Non-pigmented ciliary epithelial cell (primary cell): ENCODE measurements around the gene EXT2.

ENCODE experiments used
- DNase-seq: peaks from one replicate; pipeline ENCODE4 v3.0.0-alpha.2; 2010; ENCODE audit warnings: low read depth

EXT2 gene

DNA sequence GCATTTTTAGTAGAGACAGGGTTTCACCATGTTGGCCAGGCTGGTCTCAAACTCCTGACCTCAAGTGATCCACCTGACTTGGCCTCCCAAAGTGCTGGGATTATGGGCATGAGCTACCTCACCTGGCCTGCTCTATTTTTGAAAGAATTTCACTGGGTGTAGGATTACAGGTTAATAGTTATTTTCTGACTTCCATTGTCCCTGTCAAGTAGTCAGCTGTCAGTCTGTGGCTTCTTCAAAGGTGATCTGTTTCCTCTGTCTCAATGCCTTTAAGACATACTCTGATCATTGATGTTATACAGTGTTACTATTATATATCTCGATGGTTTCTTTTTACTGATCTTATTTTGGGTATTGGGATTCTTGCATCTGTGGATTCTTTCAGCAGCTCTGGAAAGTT is 10.1 kb upstream of the EXT2 start:
- DNase-seq = no peak

DNA sequence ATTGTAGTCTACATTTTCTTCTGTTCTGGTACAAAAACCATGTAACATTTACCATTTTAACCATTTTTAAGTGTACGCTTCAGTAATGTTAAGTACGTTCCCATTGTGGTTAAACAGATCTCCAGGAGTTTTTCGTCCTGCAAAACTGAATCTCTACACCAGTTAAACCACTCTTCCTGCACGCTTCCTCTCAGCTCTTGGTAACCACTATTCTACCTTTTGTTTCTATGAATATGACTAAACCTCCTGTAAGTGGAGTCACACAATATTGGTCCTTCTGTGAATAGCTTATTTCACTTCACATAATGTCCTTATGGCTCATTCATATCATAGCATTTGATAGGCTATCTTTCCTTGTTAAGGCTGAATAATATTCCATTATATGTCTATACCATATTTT is 7.1 kb upstream of the EXT2 start:
- DNase-seq = no peak

DNA sequence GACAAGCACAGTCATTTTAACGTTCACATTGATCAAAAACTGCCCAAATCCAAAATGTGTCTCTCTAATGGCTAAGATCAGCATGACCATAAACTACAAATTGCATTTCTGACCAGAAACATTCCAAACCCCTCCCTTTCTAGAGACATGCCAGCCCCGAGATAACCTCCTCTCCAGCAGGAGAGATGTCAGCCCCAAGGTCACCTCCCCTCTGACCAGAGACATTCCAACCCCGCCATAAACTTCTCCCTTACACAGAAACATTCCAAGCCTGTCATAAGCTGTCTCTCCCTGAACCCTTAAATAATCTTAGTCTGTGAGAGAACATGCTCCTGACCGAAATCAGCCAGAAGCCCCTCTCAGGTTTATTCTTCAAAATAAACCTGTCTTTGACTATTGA is 6.6 kb upstream of the EXT2 start:
- DNase-seq = no peak

DNA sequence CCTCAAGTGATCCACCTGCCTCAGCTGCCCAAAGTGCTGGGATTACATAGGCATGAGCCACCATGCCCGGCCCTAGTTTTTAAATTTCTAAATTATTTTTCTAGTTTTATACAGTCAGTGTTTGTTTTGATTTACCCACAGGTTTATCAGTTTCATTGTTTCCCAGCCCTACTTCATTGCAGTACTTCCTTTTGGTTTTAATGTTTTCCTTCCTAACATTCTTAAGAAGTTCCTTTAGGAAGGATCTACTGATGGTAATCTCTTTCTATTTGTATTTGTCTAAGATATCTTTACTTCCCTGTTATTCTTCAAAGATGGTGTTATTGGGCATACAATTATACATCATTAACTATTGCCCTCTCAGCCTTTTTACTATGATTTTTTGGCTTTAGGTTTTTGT is 4.9 kb upstream of the EXT2 start:
- DNase-seq = no peak

DNA sequence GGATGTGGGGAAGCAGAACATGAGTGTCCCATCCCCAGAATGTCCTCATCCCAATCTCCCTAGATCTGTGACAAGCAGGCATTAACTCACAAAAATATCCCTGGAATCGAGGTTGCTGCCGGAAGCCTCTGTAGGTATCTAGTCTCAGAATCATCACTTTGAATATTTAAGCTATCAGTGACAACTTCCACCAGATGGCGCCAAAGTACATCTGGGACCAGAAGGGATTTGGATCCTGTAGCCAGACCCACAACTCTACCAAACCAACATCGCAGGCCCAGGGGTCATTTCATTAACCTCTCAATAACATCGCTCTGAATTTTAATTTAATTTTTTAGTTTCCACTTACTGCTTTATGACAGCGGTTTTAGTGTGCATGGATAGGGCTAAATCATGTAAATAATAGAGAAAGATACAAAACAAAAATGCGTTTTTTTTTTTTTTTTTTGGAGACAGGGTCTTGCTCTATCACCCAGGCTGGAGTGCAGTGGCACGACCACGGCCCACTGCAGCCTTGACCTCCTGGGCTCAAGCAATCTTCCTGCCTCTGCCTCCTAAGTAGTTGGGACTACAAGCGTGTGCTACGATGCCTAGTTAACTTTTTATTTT is 1.1 kb upstream of the EXT2 start:
- peak; percentile 35 for DNase-seq

DNA sequence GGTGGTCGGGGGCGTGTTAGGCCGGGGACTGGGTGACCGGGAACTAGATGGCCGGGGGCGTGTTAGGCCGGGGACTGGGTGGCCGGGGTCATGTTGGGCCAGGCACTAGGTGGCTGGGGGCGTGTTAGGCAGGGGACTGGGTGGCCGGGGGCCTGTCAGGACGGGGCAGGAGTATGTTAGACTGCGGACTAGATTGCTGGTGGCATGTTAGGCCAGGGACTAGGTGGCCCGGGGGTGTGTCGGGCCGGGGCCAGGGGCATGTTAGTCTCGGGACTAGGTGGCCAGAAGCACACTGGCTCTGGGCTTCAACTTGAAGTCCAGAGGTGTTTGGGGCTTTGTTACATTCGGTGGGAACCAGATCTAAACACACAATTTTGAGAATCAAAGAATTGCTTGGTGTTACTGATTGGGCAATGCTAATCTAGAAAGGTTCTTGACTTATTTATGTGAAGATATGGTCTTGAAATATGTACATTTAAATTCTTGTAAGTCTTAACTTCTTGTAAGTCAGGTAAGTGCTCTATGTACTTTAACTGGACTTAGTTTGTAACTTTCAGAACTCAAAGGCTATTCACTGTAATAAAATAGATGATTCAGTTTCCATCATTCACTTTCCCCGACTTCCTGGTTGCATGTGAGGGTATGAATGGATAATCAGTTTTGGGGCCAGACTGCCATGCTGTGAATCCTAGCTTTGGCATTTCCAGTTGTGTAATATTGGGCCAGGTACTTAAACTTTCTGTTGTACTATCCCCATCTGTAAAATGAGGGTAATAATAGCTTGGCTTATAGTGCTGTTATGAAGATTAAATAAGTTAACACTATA is 1.1 kb downstream of the EXT2 start:
- DNase-seq = no peak

DNA sequence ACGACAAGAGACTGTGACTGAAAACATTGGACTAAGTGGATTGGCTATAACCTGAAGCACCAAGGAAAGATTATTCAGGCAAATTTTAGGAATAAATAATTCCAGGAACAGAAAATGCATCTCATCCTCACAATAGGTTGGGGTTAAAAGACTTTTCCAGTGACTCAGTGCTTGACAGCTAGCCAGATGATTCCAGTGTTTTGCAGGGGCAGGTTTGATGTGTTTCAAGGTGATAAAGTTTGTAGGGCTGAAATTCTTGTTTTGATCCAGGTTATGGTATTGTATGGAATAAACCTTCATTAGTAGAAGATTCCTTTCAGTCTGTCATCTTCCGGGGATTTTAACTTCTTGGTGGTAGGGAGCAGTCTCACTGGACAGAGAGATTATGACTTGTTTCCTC is 2.3 kb downstream of the EXT2 start:
- no peak for DNase-seq

DNA sequence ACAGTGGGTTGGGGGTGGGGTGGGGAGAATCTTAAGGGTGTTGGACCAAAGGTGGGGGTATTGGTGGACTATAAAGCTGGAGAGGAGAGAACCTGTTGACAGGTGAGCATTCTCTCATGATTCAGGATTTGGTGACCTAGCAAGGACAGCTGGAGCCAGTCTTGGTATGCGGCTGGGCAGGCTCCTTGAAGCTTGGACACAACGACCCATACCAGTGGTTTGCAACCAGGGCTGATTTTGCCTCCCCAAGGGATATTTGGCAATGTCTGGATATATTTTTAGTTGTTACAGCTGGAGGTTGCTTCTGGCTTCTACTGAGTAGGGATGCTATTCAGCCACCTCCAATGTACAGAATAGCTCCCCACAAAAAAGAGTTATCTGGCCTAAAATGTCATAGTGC is 5.6 kb downstream of the EXT2 start:
- DNase-seq = no peak

DNA sequence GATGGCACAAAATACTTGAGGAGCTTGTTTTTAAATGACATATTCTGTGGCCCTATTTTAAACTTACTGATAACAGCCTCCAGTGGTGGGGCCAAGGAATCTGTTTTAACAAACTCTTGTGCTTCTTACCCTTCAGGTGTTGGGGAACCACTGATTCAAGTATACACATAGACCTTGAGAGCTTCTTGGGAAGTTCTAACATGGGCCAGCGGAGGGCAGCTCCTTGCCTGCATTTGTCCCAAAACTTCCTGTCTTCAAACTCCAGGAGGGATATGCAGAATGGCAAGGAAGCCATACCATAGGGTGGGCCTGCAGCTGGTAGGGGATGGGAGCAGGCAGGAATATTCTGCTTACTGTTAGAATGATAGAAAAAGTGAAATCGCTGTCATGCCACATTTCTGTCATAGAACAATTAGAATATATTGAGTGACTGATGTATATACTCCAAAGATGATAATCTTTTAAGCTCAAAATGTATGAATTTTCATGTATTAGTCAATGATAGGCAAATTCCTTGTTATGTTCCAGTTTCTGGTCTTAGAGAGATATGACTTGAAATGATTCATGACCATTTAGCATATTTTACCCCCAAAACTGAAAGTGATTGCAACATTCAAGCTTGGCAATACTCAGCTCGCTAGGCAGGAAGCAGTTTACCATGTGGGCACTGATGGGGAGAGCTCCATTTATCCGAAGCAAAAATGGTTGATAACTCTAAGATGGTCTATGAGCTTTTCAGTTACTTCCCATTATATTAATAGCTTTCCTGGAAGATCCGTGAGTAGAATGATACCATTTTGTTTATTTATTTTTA is 9.2 kb downstream of the EXT2 start:
- DNase-seq = no peak

DNA sequence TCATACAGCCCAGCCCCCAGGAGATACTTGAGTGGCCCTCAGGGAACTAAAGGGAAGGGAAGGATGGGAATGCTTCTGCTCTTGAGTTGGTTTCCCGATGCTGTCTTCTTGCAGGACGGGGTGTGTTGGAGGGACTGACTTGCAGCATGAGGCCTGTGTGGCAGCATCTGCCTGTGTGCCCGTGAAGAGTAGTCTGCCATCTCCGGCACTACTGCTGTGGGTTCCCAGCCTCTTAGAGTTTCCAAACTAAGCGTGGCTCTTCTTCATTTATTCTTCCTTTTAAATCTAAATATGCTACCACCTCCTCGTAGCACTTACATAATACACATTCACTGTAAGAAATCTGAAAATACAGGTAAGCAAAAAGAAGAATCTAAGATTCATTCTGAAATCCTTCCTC is 12.8 kb downstream of the EXT2 start:
- DNase-seq = no peak

DNA sequence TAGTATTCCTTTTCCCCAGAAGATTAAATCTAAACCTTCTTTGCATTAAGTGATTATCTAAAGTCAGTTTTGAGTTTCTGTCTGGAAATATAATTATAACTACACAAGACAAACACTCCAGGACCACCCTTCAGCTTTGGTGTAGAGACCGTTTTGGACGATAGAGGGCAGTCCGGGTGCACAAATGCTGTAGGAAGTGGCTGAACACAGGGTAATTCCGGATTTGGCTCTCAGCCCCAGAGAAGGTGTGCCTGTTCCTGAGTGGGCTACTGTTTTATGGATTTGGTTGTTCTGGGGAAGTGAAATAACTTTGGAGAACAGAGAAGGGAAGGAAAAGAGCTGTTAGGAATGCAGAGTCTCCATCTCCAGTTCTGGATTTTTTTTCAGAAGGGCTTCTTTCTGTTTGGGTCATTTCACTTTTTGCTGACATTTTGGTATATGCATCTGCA is 14.8 kb downstream of the EXT2 start:
- DNase-seq = no peak

DNA sequence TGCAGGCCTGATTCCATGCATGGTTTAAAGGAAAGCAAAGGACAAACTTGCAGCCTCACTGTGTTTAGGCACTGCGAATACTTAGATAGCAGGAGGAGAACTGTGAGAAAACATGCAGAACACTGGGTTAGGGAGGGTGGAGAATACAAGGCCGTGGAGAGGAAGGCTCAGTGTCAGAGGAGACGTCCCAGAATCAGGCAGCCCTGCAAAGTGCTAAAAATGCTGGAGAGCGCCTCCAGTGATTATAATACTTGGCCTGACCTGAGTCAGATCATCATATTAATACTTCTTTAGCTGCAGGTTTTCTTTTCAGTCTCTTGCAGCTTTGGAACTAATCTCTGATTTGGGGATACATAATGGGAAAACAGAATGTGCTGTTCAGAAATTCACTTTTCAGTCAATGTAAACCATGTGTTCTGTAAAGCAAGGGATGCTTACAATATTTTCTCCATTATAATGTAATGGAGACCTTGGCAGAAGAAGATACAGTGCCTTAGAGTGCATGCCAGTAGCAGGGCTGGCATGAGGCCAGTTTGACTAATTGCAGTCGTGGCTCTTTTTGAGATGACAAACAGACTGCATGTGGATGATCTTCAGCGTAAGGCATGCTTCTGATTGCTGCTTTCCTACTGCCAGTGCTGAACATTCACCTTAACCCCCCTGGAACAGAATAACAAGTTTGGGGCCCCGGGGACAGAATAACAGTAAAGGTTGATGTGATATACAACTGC is 16.8 kb downstream of the EXT2 start:
- no peak for DNase-seq

DNA sequence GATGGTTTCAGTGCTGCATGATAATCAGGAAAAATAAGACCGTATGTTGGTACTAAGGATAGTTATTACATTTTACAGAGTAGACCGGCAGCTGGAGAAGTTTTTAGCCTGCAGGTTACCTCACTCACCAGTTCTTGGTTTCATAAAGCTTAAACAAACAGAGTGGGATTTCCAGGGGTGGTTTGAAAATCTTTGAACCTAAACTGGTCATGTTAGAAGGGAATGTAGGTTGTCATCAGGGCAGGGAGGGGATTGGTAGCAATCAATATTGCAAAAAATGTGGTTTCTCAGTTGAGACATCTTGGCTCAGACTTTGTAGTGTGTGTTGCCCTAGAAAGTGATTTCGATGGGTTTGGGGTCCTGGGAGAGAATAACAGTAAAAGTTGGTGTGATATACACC is 17.5 kb downstream of the EXT2 start:
- no peak for DNase-seq

DNA sequence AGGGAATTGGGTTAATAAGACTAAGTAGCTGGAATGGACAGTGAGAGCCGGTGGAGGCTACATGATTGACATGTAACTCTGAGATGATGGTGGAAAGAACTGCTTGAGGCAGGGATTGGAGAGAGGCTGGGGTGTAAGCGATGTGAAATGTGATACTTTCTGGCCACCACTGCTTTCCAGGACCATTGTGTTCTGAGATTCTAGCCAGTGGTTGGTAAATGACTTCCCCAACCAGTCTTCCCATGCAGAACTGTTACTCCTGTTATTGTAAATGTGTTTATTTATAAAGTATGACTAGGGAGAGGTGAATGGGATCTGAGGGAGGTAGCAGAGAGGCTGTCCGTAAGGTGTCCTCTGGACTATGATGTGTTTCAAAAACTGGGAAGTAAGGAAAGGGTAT is 18.1 kb downstream of the EXT2 start:
- no peak for DNase-seq

DNA sequence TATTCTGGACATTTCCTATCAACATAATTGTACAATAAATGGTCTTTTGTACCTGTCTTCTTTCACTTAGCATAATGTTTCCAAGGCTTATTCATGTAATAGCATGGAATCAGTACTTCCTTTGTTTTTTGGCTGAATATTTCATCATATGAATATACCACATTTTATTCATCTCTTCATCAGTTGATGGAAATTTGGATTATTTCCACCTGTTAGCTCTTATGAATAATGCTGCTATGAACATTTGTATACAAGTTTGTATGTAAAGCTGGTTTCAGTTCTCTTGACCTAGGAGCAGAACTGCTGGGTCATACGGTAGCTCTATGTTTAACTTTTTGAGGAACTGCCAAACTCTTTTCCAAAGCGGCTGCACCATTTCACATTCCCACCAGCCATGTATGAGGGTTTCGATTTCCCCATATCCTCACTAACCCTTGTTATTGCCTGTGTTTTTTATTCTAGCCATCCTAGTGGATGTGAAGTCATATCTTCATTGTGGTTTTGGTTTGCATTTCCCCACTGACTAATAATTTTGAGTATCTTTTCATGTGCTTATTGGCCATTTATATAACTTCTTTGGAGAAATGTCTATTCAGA is 20.9 kb downstream of the EXT2 start:
- DNase-seq = no peak

DNA sequence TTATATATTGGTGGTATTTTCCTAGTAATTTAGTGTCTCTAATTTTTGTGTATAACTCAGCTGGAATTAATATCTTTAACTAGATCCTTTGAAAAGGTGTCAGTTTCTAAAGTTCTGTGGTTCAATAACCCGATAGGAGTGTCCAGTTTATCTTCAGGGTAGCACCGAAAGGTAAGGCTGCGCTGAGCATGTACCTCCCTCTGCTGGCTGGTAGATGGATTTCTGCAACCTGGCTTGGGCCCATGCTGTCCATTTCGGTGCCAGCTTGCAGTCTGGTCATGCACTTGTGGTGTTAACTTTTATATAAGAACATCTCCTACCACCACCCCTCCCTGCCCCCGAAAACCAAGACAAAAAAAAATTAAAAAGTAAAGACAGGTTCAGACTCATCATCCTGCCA is 24.7 kb downstream of the EXT2 start:
- DNase-seq = no peak

DNA sequence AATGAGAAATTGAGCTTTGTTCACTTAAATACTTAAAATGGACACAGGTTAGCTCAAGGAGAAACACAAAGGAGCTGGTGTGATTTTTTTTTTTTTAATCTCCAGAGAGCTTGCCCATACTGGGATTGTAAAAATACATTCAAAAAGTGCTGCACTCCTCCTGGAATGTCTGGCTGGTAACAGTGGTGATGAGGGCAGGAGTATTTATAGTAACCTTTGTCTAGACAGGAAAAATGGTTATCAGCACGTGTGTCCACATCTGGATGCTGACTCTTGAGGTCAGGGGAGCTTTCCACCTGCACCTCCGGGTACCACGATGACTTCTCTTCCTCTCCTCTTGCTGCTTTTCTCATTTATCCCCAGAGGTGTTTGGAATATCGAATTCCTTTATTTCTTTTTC is 30.1 kb downstream of the EXT2 start:
- no peak for DNase-seq

DNA sequence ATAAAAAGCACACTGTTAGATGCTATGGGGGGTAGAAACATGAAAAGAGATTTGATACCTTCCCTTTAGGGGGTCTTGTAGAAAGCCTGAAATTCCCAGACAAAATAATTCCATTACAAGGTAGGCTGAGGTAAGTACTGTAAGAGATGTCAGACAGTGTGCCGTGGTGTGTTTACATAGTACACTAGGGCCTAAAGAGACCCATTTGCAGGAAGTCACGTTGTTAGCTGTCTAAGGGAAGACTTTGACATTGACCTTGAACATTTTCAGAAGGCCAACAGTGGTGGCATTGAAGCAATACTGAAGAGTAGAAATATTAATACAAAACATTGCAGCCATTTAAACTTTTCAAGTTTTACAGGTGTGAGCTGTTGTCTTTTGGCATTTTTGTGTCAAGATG is 30.8 kb downstream of the EXT2 start:
- DNase-seq = no peak

DNA sequence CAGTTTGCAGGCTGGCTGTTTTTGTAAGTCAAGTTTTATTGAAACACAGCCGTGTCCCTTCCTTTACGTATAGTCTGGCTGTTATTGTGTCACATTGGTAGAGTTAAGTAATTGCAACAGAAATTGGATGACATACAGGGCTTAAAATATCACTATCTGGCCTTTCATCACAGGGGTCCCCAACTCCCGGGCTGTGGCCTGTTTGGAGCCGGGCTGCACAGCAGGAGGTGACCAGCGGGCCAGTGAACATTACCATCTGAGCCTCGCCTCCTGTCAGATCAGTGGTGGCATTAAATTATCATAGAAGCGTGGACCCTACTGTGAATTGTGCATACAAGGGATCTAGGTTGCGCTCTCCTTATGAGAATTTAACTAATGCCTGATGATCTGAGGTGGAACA is 31.7 kb downstream of the EXT2 start:
- DNase-seq = no peak

DNA sequence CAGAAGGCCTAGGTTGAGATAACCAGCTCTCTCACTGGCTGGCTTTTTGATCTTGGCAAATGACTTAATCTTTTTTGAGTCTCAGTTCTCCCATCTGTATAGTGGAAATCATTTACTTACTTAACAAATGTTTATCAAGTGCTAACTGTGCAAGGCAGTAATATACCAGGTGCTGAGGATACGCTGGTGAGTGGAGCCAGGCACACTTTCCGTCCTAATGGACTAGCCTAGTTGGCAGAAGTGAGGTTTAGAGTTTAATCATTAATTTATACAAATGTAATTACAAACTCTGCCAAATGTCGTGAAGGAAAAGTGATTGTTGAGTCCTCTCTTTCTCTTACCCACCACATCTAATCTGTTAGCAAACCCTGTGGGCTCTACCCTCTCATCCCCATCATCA is 33.3 kb downstream of the EXT2 start:
- no peak for DNase-seq

DNA sequence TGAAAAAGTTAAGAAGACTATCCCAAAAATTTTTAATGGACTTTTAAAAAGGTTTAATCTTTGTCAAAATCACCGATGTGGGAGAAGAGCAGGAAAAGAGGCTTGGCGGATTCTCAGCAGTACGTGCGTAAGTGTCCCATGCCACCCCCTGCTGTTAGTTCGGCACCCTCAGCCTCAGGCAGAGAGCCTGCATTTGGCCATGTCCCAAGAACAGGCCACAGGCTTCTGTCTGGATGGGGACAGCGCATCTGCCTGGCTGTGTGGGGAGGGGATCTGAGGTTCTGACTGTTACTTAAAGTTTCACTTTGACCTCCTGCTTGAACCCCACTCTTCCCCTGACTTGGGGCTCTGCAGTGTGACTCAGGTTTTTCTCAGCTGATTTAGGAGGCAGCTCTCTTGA is 35.3 kb downstream of the EXT2 start:
- DNase-seq = no peak

DNA sequence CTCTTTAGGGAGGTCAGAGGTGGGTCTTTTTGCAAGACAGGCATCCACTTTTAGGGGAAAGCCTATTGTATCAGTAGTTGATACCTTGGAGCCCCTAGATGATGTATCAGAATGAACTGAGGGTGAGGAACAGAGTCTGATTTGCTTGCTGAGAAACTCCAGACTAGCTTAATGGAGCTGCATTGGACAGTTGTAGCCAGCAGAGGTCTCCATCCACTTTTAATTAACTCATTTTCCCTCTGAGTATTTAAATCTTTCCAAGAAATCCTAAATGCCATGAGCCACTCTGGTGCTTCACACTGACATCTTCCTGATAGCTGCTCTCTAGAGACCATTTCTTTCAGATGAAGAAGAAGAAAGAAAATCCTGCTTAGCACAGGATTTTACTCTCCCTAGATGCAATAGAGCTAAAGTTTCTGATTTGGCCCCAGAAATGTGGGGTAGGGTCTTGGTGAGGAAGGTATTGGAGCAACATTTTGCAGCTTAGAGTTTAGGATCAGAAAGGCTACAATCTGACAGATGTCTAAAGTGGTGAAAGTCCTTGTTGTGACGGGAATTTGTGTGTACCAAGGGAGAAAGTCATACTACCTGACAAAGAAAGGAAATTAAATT is 38.0 kb downstream of the EXT2 start:
- DNase-seq = no peak
